Measurements from ENCODE around the gene FAM131B. TPM values are rescaled to one million over a fixed set of nuclear protein-coding genes. Genes with fewer than 3 reads are reported as not detected.

The FAM131B gene
- total RNA-seq, 1 experiment from 2014 or later = 6.9 TPM

DNA sequence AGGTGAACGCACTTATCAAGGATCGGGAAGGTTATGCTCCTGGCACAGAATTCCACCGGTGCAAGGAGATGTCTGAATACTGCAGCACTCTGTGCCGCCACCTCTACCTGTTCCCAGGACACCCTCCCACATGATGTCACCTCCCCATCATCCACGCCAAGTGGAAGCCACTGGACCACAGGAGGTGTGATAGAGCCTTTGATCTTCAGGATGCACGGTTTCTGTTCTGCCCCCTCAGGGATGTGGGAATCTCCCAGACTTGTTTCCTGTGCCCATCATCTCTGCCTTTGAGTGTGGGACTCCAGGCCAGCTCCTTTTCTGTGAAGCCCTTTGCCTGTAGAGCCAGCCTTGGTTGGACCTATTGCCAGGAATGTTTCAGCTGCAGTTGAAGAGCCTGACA, 57.6 kb downstream of the FAM131B start:
- Histone ChIP-seq H2AFZ (ENCODE audit: low read length) (no peak overlapping the region), H4K20me1 (ENCODE audit: low read length) (peaks cover 5% of the 10 kb centered on the region), H3K27me3 (ENCODE audit: low read length) (no peaks in the 10 kb centered on the region), H3K4me2 (ENCODE audit: low read length) (no peak overlapping the region), H3K9me2 (replicated peaks; ENCODE audit: low read length) (no peaks in the 10 kb centered on the region), H3F3A (ENCODE audit: low read length, unreplicated experiment) (peaks cover 8% of the 10 kb centered on the region), H3K4me3 (ENCODE audit: low read length) (no peak overlapping the region), H3K9me3 (ENCODE audit: low read length) (no peaks in the 10 kb centered on the region), H3K36me3 (ENCODE audit: low read depth, low read length) (peaks cover 71% of the 10 kb centered on the region), H3K4me1 (ENCODE audit: insufficient read depth, low read length) (peaks cover 24% of the 10 kb centered on the region), H3K27ac (ENCODE audit: low read length) (no peak overlapping the region), H3K79me2 (ENCODE audit: low read length) (peaks cover 7% of the 10 kb centered on the region; the same call in 1 of the 2 replicates), H3K9ac (ENCODE audit: low read length) (no peak overlapping the region)
- ChIA-PET POLR2A (ENCODE audit: unreplicated experiment) (no interaction called here), CTCF (interaction anchor here (1.2 kb wide), 1 partner anchor 64 kb away, joined by 5 read pairs; no protein-coding TSS in a partner anchor)
- ATAC-seq (no peak), DNase-seq (no peak)
- intact Hi-C loops (cut with micrococcal nuclease) = loop anchor here (1.0 to 5.0 kb wide), 3 partner anchors 60 to 298 kb away; no protein-coding TSS in a partner anchor
- BruUV-seq (replicated peaks) = no TSS peak
- no peak for TF ChIP-seq EZH2 (IDR thresholded peaks at IDR 0.05; ENCODE audit: low read length, unreplicated experiment)
- no peak for TF ChIP-seq EZH2phosphoT487 (IDR thresholded peaks at IDR 0.05; ENCODE audit: borderline replicate concordance, low read length)
- TF ChIP-seq, protein P1, sequence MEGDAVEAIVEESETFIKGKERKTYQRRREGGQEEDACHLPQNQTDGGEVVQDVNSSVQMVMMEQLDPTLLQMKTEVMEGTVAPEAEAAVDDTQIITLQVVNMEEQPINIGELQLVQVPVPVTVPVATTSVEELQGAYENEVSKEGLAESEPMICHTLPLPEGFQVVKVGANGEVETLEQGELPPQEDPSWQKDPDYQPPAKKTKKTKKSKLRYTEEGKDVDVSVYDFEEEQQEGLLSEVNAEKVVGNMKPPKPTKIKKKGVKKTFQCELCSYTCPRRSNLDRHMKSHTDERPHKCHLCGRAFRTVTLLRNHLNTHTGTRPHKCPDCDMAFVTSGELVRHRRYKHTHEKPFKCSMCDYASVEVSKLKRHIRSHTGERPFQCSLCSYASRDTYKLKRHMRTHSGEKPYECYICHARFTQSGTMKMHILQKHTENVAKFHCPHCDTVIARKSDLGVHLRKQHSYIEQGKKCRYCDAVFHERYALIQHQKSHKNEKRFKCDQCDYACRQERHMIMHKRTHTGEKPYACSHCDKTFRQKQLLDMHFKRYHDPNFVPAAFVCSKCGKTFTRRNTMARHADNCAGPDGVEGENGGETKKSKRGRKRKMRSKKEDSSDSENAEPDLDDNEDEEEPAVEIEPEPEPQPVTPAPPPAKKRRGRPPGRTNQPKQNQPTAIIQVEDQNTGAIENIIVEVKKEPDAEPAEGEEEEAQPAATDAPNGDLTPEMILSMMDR (conservative IDR thresholded peaks at IDR 0.05; ENCODE audit: low read depth, low read length) = no peak

DNA sequence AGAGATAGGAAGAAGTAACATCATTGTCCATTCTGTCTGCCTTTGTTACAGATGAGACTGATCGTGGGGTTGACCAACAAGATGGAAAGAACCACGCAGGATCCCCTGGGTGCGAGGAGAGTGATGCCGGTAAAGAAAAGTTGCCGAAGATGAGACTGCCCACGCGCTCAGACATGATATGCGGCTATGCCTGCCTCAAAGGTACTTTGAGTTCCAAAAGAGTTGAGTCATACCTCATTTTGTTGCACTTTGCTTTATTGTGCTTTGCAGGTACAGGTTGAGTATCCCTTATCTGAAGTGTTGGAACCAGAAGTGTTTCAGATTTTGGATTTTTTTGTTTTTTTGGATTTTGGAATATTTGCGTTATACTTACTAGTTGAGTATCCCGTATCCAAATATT, 58.8 kb downstream of the FAM131B start:
- H3K9me3 ChIP-seq (ENCODE audit: low read length) = no peaks in the 10 kb centered on the region
- intact Hi-C loops (cut with micrococcal nuclease) = no loop called here
- H2AFZ ChIP-seq (ENCODE audit: low read length) = no peak overlapping the region
- H3K27ac ChIP-seq (ENCODE audit: low read length) = no peak overlapping the region
- no TSS peak for BruUV-seq (replicated peaks)
- peaks cover 8% of the 10 kb centered on the region for H3F3A ChIP-seq (ENCODE audit: low read length, unreplicated experiment)
- POLR2A ChIA-PET (ENCODE audit: unreplicated experiment) = no interaction called here
- TF ChIP-seq EZH2phosphoT487 (IDR thresholded peaks at IDR 0.05; ENCODE audit: borderline replicate concordance, low read length) (no peak), EZH2 (IDR thresholded peaks at IDR 0.05; ENCODE audit: low read length, unreplicated experiment) (no peak)
- TF ChIP-seq, protein P1 (conservative IDR thresholded peaks at IDR 0.05; ENCODE audit: low read depth, low read length) = no peak
- no peak for ATAC-seq
- peaks cover 36% of the 10 kb centered on the region for H3K4me1 ChIP-seq (ENCODE audit: insufficient read depth, low read length)
- DNase-seq = no peak
- H3K9me2 ChIP-seq (replicated peaks; ENCODE audit: low read length) = no peaks in the 10 kb centered on the region
- H3K9ac ChIP-seq (ENCODE audit: low read length) = no peak overlapping the region
- peaks cover 5% of the 10 kb centered on the region for H4K20me1 ChIP-seq (ENCODE audit: low read length)
- H3K4me2 ChIP-seq (ENCODE audit: low read length) = no peak overlapping the region
- H3K4me3 ChIP-seq (ENCODE audit: low read length) = no peak overlapping the region
- CTCF ChIA-PET = no interaction called here
- H3K79me2 ChIP-seq (ENCODE audit: low read length) = peaks cover 7% of the 10 kb centered on the region; the same call in 1 of the 2 replicates
- no peaks in the 10 kb centered on the region for H3K27me3 ChIP-seq (ENCODE audit: low read length)
- peaks cover 83% of the 10 kb centered on the region for H3K36me3 ChIP-seq (ENCODE audit: low read depth, low read length)

Small RNAs within 50 kb of the gene (microRNA-seq; reads per million reads assigned to microRNA genes)
- 6.0 reads per million, percentile 26 among the genes with 10 or more reads in this experiment for gene MIR6892 (ENCODE audit: unreplicated experiment)

Other genes starting within 250 kb of the FAM131B start
- gene PIP, start 230.6 kb downstream of the FAM131B start, total RNA-seq (2014; rRNA removed) = not detected in 2 replicates
- not detected in 2 replicates for gene TAS2R39, start 179.3 kb downstream of the FAM131B start, total RNA-seq (2014; rRNA removed)
- gene TAS2R40, start 140.7 kb downstream of the FAM131B start, total RNA-seq (2014; rRNA removed) = not detected in 2 replicates
- 111 and 117 TPM in 2 replicates for gene GSTK1, start 99.3 kb downstream of the FAM131B start, total RNA-seq (2014; rRNA removed)
- 5.2 and 6.2 TPM in 2 replicates for gene TMEM139, start 77.8 kb downstream of the FAM131B start, total RNA-seq (2014; rRNA removed)
- gene CASP2, start 74.4 kb downstream of the FAM131B start, total RNA-seq (2014; rRNA removed) = 25.1 and 26.4 TPM in 2 replicates
- gene CLCN1, start 46.6 kb downstream of the FAM131B start, total RNA-seq (2014; rRNA removed) = 0.55 and 0.69 TPM in 2 replicates
- 103 and 108 TPM in 2 replicates for gene ZYX, start 18.6 kb upstream of the FAM131B start, total RNA-seq (2014; rRNA removed)
- 43.9 and 46.4 TPM in 2 replicates for gene EPHA1, start 46.1 kb upstream of the FAM131B start, total RNA-seq (2014; rRNA removed)
- gene TAS2R60, start 80.7 kb upstream of the FAM131B start, total RNA-seq (2014; rRNA removed) = not detected in 2 replicates
- not detected in 2 replicates for gene TAS2R41, start 115.2 kb upstream of the FAM131B start, total RNA-seq (2014; rRNA removed)
- gene CTAGE15, start 209.1 kb upstream of the FAM131B start, total RNA-seq (2014; rRNA removed) = 0.29 and 1.3 TPM in 2 replicates

All from PC-3 (cell line).